ES-I3 (cell line): ENCODE results near the gene LEKR1.

Experiments
- H3K36me3 ChIP-seq: 2 replicates; pipeline ENCODE4 v1.6.1; 2013; ENCODE audit warnings: mild to moderate bottlenecking, low read length, control low read depth, moderate library complexity; ENCODE audit not compliant: insufficient read depth
- H3K4me1 ChIP-seq: 2 replicates; pipeline ENCODE4 v1.6.1; 2013; ENCODE audit warnings: mild to moderate bottlenecking, control low read depth, low read length; ENCODE audit not compliant: insufficient read depth
- H3K9ac ChIP-seq: 2 replicates; pipeline ENCODE4 v1.6.1; 2013; ENCODE audit warnings: low read depth, mild to moderate bottlenecking, low read length, moderate library complexity
- H3K9me3 ChIP-seq: 2 replicates; pipeline ENCODE4 v1.6.1; 2013; ENCODE audit warnings: mild to moderate bottlenecking, low read length, moderate library complexity; ENCODE audit not compliant: control insufficient read depth, insufficient read depth

Gene LEKR1

GRCh38 chr3:157042226-157042625, 216.1 kb downstream of the LEKR1 start:
- no peak overlapping the region for H3K9ac ChIP-seq
- no peaks in the 10 kb centered on the region for H3K4me1 ChIP-seq
- no peaks in the 10 kb centered on the region for H3K9me3 ChIP-seq
- H3K36me3 ChIP-seq, result no peaks in the 10 kb centered on the region

GRCh38 chr3:157043771-157044170, 217.6 kb downstream of the LEKR1 start:
- Histone ChIP-seq H3K4me1 (no peaks in the 10 kb centered on the region), H3K36me3 (no peaks in the 10 kb centered on the region), H3K9ac (no peak overlapping the region), H3K9me3 (no peaks in the 10 kb centered on the region)

- Histone ChIP-seq H3K9me3 (no peaks in the 10 kb centered on the region), H3K9ac (0 out of 2 replicates have a peak overlapping the region, but pooled peaks have one; percentile 20), H3K36me3 (no peaks in the 10 kb centered on the region), H3K4me1 (no peaks in the 10 kb centered on the region)
Observed at GRCh38 chr3:157045238-157045850, 219.2 kb downstream of the LEKR1 start.

GRCh38 chr3:157046520-157046919, 220.4 kb downstream of the LEKR1 start:
- Histone ChIP-seq H3K9me3 (no peaks in the 10 kb centered on the region), H3K4me1 (no peaks in the 10 kb centered on the region), H3K9ac (no peak overlapping the region), H3K36me3 (no peaks in the 10 kb centered on the region)

- Histone ChIP-seq H3K36me3 (no peaks in the 10 kb centered on the region), H3K9me3 (no peaks in the 10 kb centered on the region), H3K4me1 (no peaks in the 10 kb centered on the region), H3K9ac (no peak overlapping the region)
Observed at GRCh38 chr3:157051055-157051454, 224.9 kb downstream of the LEKR1 start.

DNA sequence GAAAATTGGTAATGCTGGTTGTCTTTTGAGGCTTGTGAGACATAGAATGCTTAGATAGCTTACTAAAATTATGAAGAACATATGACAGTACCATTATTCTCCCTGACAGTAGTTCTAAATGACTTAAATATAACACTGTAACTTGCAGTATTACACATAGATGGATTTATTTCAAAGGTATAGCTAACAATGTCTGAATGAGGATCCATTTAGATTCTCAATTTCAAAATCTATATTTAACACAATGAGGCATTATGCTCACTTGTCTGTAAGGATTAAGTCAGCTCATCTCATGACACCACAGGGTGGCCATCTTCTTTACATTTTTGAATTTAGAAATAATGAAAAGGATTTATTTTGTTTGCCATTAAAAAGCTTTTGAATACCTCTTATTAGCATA, 225.4 kb downstream of the LEKR1 start:
- no peaks in the 10 kb centered on the region for H3K36me3 ChIP-seq
- H3K9ac ChIP-seq, result no peak overlapping the region
- no peaks in the 10 kb centered on the region for H3K4me1 ChIP-seq
- H3K9me3 ChIP-seq, result no peaks in the 10 kb centered on the region

- no peaks in the 10 kb centered on the region; the same call in 1 of the 2 replicates for H3K9me3 ChIP-seq
- no peak overlapping the region for H3K9ac ChIP-seq
- no peaks in the 10 kb centered on the region for H3K4me1 ChIP-seq
- H3K36me3 ChIP-seq, result no peaks in the 10 kb centered on the region
Observed at GRCh38 chr3:157056035-157056434, 229.9 kb downstream of the LEKR1 start.

DNA sequence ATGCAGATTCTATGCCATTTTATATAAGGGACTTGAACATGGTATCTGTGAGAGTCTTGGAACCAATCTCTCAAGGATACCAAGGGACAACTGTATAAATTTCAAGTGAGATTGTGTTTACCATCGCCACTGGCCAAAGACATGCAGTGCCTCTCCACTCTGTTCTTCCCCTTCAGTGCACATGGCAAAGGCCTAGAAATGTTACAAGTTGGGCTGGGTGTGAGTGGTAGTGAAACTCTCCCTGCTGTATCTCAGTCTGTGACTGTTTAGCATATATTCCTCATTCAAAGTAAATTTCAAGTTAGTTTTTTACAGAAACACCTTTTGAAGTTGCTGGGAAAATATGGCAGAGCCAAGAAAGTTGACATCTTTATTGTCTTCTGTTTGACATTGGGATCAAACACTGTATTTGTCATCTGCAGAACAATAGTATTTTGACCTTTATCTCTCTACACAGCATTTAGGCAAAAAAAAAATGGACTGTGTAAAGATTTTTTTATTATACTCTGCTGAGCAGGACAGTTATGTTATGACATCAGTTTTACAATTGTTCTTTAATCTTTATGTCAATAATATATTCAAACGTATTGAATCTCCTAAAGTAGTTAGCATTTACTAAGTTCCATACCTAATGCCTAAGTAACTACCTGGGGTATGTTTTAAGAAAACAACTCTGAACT, 232.4 kb downstream of the LEKR1 start:
- Histone ChIP-seq H3K36me3 (no peaks in the 10 kb centered on the region), H3K9ac (no peak overlapping the region), H3K9me3 (no peaks in the 10 kb centered on the region; the same call in 1 of the 2 replicates)

DNA sequence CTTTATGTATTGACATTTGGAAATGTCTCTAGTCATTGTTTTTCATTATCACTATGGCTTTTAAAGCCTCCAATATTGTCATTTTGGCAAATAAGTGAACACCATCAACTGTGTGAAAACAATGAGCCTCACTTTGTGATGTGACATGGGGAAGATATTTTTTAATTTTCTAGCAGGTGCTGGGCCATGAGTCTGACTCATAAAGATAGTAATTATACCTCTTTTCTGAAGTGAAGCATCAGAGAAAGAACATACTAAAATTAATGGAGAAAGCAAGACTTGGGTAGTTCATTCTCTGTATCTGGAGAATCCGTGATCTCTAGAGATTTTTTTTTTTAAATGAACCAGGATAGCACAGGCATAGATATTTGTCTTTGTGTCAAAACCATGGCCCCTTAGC, 233.0 kb downstream of the LEKR1 start:
- Histone ChIP-seq H3K4me1 (peaks cover 5% of the 10 kb centered on the region; the same call in 1 of the 2 replicates), H3K36me3 (no peaks in the 10 kb centered on the region)

More for the DNA sequence above, 232.4 kb downstream of the LEKR1 start:
- no peaks in the 10 kb centered on the region for H3K4me1 ChIP-seq

GRCh38 chr3:157059661-157060060, 233.5 kb downstream of the LEKR1 start:
- H3K36me3 ChIP-seq, result no peaks in the 10 kb centered on the region
- H3K4me1 ChIP-seq, result peaks cover 10% of the 10 kb centered on the region
- H3K9me3 ChIP-seq, result no peaks in the 10 kb centered on the region; the same call in 1 of the 2 replicates
- H3K9ac ChIP-seq, result no peak overlapping the region

More for the DNA sequence above, 233.0 kb downstream of the LEKR1 start:
- H3K9ac ChIP-seq, result no peak overlapping the region
- H3K9me3 ChIP-seq, result no peaks in the 10 kb centered on the region; the same call in 1 of the 2 replicates

GRCh38 chr3:157061265-157061664, 235.1 kb downstream of the LEKR1 start:
- no peaks in the 10 kb centered on the region; the same call in 1 of the 2 replicates for H3K9me3 ChIP-seq
- peaks cover 21% of the 10 kb centered on the region for H3K4me1 ChIP-seq
- no peak overlapping the region for H3K9ac ChIP-seq
- H3K36me3 ChIP-seq, result no peaks in the 10 kb centered on the region

DNA sequence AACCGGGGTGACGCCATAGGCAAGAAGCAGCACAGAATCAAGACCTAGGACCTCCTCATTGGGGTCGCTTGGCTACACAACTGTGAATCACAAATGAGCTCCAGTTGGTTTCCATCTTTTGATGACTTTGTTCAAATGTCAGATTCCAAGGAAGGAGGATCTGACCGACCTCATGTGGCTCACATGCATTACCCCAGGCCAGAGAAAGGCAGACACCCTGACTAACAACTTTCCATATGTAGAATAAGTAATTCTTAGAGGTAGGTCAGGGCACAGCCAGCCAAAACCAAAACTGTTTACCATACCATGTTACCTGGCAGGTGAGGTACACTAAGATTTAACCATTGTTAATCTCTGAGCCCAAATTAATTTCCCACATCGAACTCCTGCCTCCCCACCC, 237.3 kb downstream of the LEKR1 start:
- Histone ChIP-seq H3K9me3 (no peaks in the 10 kb centered on the region; the same call in 1 of the 2 replicates), H3K4me1 (peaks cover 21% of the 10 kb centered on the region), H3K9ac (no peak overlapping the region), H3K36me3 (no peaks in the 10 kb centered on the region)

- Histone ChIP-seq H3K9ac (no peak overlapping the region), H3K4me1 (peaks cover 21% of the 10 kb centered on the region), H3K9me3 (no peaks in the 10 kb centered on the region; the same call in 1 of the 2 replicates), H3K36me3 (no peaks in the 10 kb centered on the region)
Observed at GRCh38 chr3:157063926-157064325, 237.8 kb downstream of the LEKR1 start.

DNA sequence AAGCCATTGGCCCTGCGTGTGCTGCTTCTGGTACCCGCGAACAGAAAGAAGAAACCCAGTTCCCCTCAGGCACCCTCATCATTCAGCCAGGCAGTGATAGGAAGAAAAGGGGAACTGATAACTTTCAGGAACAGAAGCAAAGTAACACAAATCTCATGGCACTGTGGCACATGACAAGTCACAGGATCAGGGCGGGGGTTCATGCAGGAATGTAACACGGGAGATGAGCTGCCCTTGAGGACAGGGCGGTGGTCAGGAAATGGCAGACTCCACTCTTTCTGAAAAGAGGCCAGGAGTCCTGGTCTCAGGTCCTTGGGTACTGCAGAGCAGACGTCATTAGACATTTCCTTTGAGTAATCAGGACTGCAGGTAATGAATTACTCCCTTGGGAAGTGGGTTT, 238.2 kb downstream of the LEKR1 start:
- H3K36me3 ChIP-seq, result no peaks in the 10 kb centered on the region
- H3K9me3 ChIP-seq, result no peaks in the 10 kb centered on the region; the same call in 1 of the 2 replicates
- H3K9ac ChIP-seq, result no peak overlapping the region
- H3K4me1 ChIP-seq, result peaks cover 21% of the 10 kb centered on the region

DNA sequence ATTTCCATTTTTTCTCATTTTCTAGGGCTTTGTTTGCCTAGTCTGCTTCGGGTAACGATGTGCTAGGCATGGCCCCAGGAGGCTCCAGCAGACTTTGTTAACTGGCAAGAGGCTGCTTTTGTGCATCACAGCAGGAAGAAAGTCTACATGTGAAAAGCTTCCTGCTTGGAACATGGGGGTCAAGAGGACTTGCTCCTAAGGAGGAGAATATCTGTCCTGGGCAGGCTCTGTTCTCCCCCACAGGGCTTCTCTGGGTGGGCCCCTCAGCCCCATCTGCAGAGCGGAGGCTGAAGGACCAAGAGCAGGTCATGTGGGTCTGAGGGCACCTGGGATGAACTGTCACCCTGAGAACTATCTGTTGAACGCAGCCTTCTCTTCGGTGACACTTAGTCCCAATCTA, 239.0 kb downstream of the LEKR1 start:
- H3K9ac ChIP-seq, result no peak overlapping the region
- H3K36me3 ChIP-seq, result no peaks in the 10 kb centered on the region
- peaks cover 21% of the 10 kb centered on the region for H3K4me1 ChIP-seq
- no peaks in the 10 kb centered on the region; the same call in 1 of the 2 replicates for H3K9me3 ChIP-seq
